Measurements from ENCODE around the gene TAS2R20. TPM values are rescaled to one million over a fixed set of nuclear protein-coding genes. Genes with fewer than 3 reads are reported as not detected.
"Not testable (repeated sequence)": the region's sequence is repeated elsewhere in the genome, so short reads cannot be mapped to it uniquely, and the experiment has no call there.

Gene TAS2R20
- 0.79 and 0.86 TPM in 2 replicates for total RNA-seq (2014; rRNA removed; shearing (Covaris generic))

- DNase-seq (ENCODE audit: low spot score), result no peak
Observed at GRCh38 chr12:10998204-10998603, at the start of gene TAS2R20. TAS2R20 (minus strand) TSS chr12:10998304; CDS start chr12:10997875, 429 bp downstream.

- DNase-seq (ENCODE audit: low spot score), result not testable (repeated sequence)
Observed at GRCh38 chr12:11041366-11041765, 43.3 kb upstream of the TAS2R20 start.

GRCh38 chr12:11040162-11040561 is 42.1 kb upstream of the TAS2R20 start:
- no peak for DNase-seq (ENCODE audit: low spot score)

GRCh38 chr12:11039171-11039570 is 41.1 kb upstream of the TAS2R20 start:
- DNase-seq (ENCODE audit: low spot score), result no peak

GRCh38 chr12:11033959-11034358 is 35.9 kb upstream of the TAS2R20 start:
- DNase-seq (ENCODE audit: low spot score), result not testable (repeated sequence)

GRCh38 chr12:11031307-11031706 is 33.2 kb upstream of the TAS2R20 start, which contains the start of gene TAS2R31:
TAS2R31 (minus strand) TSS chr12:11031407; CDS start chr12:11031335, 72 bp downstream.
- no peak for DNase-seq (ENCODE audit: low spot score)

- peak; percentile 36 for DNase-seq (ENCODE audit: low spot score)
Observed at GRCh38 chr12:11026118-11026517, 28.0 kb upstream of the TAS2R20 start.

- DNase-seq (ENCODE audit: low spot score), result no peak
Observed at GRCh38 chr12:11023387-11023786, 25.3 kb upstream of the TAS2R20 start.

- DNase-seq (ENCODE audit: low spot score), result no peak
Observed at GRCh38 chr12:11022520-11022919, 24.4 kb upstream of the TAS2R20 start, which contains the start of gene TAS2R19. TAS2R19 (minus strand) TSS chr12:11022620; CDS start chr12:11022571, 49 bp downstream.

- peak; percentile 54 for DNase-seq (ENCODE audit: low spot score)
Observed at GRCh38 chr12:11016937-11017336, 18.8 kb upstream of the TAS2R20 start.

- peak; percentile 80 for DNase-seq (ENCODE audit: low spot score)
Observed at GRCh38 chr12:11015775-11016430, 17.8 kb upstream of the TAS2R20 start.

GRCh38 chr12:11014234-11014633 is 16.1 kb upstream of the TAS2R20 start:
- no peak for DNase-seq (ENCODE audit: low spot score)

- DNase-seq (ENCODE audit: low spot score), result no peak
Observed at GRCh38 chr12:11007608-11008007, 9.5 kb upstream of the TAS2R20 start.

- DNase-seq (ENCODE audit: low spot score), result no peak
Observed at GRCh38 chr12:10994307-10994706, 3.8 kb downstream of the TAS2R20 start.

- DNase-seq (ENCODE audit: low spot score), result no peak
Observed at GRCh38 chr12:10989107-10989506, 9.0 kb downstream of the TAS2R20 start.

- no peak for DNase-seq (ENCODE audit: low spot score)
Observed at GRCh38 chr12:10986812-10987211, 11.3 kb downstream of the TAS2R20 start, which contains the start of gene TAS2R50. TAS2R50 (minus strand) TSS chr12:10986912; CDS start chr12:10986860, 52 bp downstream.

- no peak for DNase-seq (ENCODE audit: low spot score)
Observed at GRCh38 chr12:10982244-10982643, 15.9 kb downstream of the TAS2R20 start.

GRCh38 chr12:10974965-10975364 is 23.1 kb downstream of the TAS2R20 start:
- no peak for DNase-seq (ENCODE audit: low spot score)

GRCh38 chr12:10968765-10969456 is 29.2 kb downstream of the TAS2R20 start:
- DNase-seq (ENCODE audit: low spot score), result no peak

- DNase-seq (ENCODE audit: low spot score), result no peak
Observed at GRCh38 chr12:10967409-10967808, 30.7 kb downstream of the TAS2R20 start.

- no peak for DNase-seq (ENCODE audit: low spot score)
Observed at GRCh38 chr12:10966314-10966713, 31.8 kb downstream of the TAS2R20 start.

- no peak for DNase-seq (ENCODE audit: low spot score)
Observed at GRCh38 chr12:10965476-10965875, 32.6 kb downstream of the TAS2R20 start.

GRCh38 chr12:10960211-10960610 is 37.9 kb downstream of the TAS2R20 start:
- DNase-seq (ENCODE audit: low spot score), result no peak
